Glutamatergic neuron (in vitro differentiated cells): ENCODE measurements around the gene FZR1. TPM values are rescaled to one million over a fixed set of nuclear protein-coding genes. Genes with fewer than 3 reads are reported as not detected.

ENCODE experiments used
- DNase-seq: peaks from one replicate; pipeline ENCODE4 v3.0.0; 2022
- H3K27ac Mint-ChIP-seq: one replicate; pipeline ENCODE4 v1.8.0; 2020; ENCODE audit warnings: mild to moderate bottlenecking, mixed read lengths, inconsistent platforms; ENCODE audit not compliant: unreplicated experiment
- H3K27me3 Mint-ChIP-seq: one replicate; pipeline ENCODE4 v1.8.0; 2020; ENCODE audit warnings: mild to moderate bottlenecking, moderate library complexity, mixed read lengths, inconsistent platforms; ENCODE audit not compliant: unreplicated experiment
- H3K36me3 Mint-ChIP-seq: one replicate; pipeline ENCODE4 v1.8.0; 2020; ENCODE audit warnings: mild to moderate bottlenecking, mixed read lengths, inconsistent platforms; ENCODE audit not compliant: unreplicated experiment
- H3K4me1 Mint-ChIP-seq: one replicate; pipeline ENCODE4 v1.8.0; 2020; ENCODE audit warnings: mild to moderate bottlenecking, low read depth, mixed read lengths, inconsistent platforms; ENCODE audit not compliant: unreplicated experiment
- H3K4me3 Mint-ChIP-seq: one replicate; pipeline ENCODE4 v1.8.0; 2020; ENCODE audit warnings: mild to moderate bottlenecking, mixed read lengths, inconsistent platforms; ENCODE audit not compliant: unreplicated experiment
- H3K9me3 Mint-ChIP-seq: one replicate; pipeline ENCODE4 v1.8.0; 2020; ENCODE audit warnings: mild to moderate bottlenecking, moderate library complexity, mixed read lengths, inconsistent platforms; ENCODE audit not compliant: unreplicated experiment
- CTCF ChIP-seq: fragments of 200-600 bp; sonication (generic); IDR thresholded peaks from one replicate; pipeline ENCODE4 v1.5.0; 2021; ENCODE audit not compliant: partially characterized antibody, unreplicated experiment
- total RNA-seq: library from RNA; stranded (reverse); fragmentation: NEBNext Ultra II Directional; extraction: Animal tissue kit (Norgen Biotek cat#: 25700); gene quantifications from one replicate; pipeline ENCODE4 v1.2.1, GENCODE V29; 2021; ENCODE audit not compliant: unreplicated experiment

Gene FZR1
- total RNA-seq, 1 donor from 2014 or later: 51.3 TPM

GRCh38 chr19:3481241-3482090 is 24.6 kb upstream of the FZR1 start:
- no peak overlapping the region for H3K27ac Mint-ChIP-seq
- no peak overlapping the region for H3K4me3 Mint-ChIP-seq
- no peaks in the 10 kb centered on the region for H3K4me1 Mint-ChIP-seq
- no peaks in the 10 kb centered on the region for H3K27me3 Mint-ChIP-seq
- DNase-seq: no peak
- no peaks in the 10 kb centered on the region for H3K36me3 Mint-ChIP-seq
- TF ChIP-seq CTCF: no peak
- peaks cover 2% of the 10 kb centered on the region for H3K9me3 Mint-ChIP-seq

GRCh38 chr19:3482507-3483225 is 23.4 kb upstream of the FZR1 start:
- H3K4me3 Mint-ChIP-seq: no peak overlapping the region
- H3K27ac Mint-ChIP-seq: no peak overlapping the region
- no peak for TF ChIP-seq CTCF
- peaks cover 3% of the 10 kb centered on the region for H3K27me3 Mint-ChIP-seq
- H3K36me3 Mint-ChIP-seq: no peaks in the 10 kb centered on the region
- no peaks in the 10 kb centered on the region for H3K4me1 Mint-ChIP-seq
- peaks cover 2% of the 10 kb centered on the region for H3K9me3 Mint-ChIP-seq
- DNase-seq: no peak

- TF ChIP-seq CTCF: no peak
- Mint-ChIP-seq H3K4me3 (no peak within 1 kb of the TSS), H3K4me1 (no peaks in the 10 kb centered on the region), H3K36me3 (peaks cover 5% of the 10 kb centered on the region), H3K27ac (no peak within 1 kb of the TSS), H3K9me3 (no peaks in the 10 kb centered on the region), H3K27me3 (peaks cover 3% of the 10 kb centered on the region)
- no peak for DNase-seq
Measured at GRCh38 chr19:3483226-3483628, 22.9 kb upstream of the FZR1 start, which contains the start of gene SMIM44. SMIM44 (minus strand) TSS chr19:3483441; CDS start chr19:3483403, 38 bp downstream.

- Mint-ChIP-seq H3K27me3 (peaks cover 3% of the 10 kb centered on the region), H3K4me1 (no peaks in the 10 kb centered on the region), H3K27ac (no peak overlapping the region), H3K36me3 (peaks cover 5% of the 10 kb centered on the region), H3K4me3 (no peak overlapping the region), H3K9me3 (no peaks in the 10 kb centered on the region)
- DNase-seq: no peak
- no peak for TF ChIP-seq CTCF
Measured at GRCh38 chr19:3491396-3492119, 14.6 kb upstream of the FZR1 start.
